Measurements from ENCODE around the gene SMAD6. TPM values are rescaled to one million over a fixed set of nuclear protein-coding genes. Genes with fewer than 3 reads are reported as not detected.
A peak's percentile ranks its signal among the peaks of the same experiment; 100 is the strongest.

Gene SMAD6
- total and polyA plus RNA-seq, 2 donors (not counting 1 experiment from before 2014, with no cell fraction given) = 1.2 to 8.9 TPM

DNA sequence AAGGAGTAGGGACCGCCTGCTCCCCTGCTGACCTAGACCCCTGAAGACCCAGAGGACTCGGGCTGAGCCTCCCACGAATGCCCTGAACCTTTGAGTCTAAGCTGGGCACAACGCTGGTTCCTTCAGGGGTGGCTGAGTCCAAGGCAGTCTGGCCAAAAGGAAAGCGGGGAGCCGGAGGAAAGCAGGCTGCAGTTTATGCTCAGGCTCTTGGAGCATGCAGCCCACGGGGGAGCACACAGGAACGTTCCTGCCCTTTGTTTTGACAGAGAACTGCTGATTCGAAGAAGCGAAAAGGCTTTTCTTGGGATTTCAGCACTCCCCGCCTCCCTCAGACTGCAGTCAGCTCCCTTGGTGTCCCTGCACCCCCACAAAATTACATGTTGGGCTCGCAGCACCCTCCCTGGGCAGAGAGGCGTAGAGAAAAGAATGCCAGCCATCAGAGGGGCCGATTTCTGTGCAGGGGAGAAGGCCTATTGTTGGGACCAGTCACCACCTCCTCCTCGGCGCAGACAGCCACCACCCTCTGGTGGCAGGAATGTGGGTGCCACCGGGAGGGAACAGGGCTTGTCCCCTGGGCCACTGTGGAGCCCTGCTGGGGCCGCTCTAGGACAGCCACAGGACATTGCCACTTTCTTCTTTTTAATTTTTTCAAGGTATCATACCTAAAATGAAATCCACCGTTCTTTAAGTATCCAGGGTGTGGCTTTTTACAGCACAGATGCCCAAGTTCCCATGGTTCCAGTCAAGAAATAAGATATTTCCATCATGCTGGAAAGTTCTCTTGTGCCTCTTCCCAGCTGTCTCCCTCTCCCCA lies 72.2 kb downstream of the SMAD6 start:
- H3K9ac ChIP-seq (ENCODE audit: insufficient read depth, low read length) = no peak overlapping the region
- H3K4me3 ChIP-seq (replicated peaks in 1 of 4; ENCODE audit: control extremely low read depth in 1 of 4, insufficient read depth in 1 of 4, low read depth in 3 of 4, low read length in 4 of 4) = no peak overlapping the region
- peaks cover 29% of the 10 kb centered on the region for H3K4me1 ChIP-seq (ENCODE audit: control insufficient read depth, extremely low read depth, insufficient read depth, low read length)
- DNase-seq (ENCODE audit: low read depth in 2 of 2) = peak; percentile 68 to 71
- H3K79me2 ChIP-seq (ENCODE audit: control insufficient read depth, insufficient read depth, low read length) = peaks cover 3% of the 10 kb centered on the region
- no peak for TF ChIP-seq EZH2 (IDR thresholded peaks at IDR 0.05; ENCODE audit: low read length, missing control alignments)
- TF ChIP-seq, protein P1, sequence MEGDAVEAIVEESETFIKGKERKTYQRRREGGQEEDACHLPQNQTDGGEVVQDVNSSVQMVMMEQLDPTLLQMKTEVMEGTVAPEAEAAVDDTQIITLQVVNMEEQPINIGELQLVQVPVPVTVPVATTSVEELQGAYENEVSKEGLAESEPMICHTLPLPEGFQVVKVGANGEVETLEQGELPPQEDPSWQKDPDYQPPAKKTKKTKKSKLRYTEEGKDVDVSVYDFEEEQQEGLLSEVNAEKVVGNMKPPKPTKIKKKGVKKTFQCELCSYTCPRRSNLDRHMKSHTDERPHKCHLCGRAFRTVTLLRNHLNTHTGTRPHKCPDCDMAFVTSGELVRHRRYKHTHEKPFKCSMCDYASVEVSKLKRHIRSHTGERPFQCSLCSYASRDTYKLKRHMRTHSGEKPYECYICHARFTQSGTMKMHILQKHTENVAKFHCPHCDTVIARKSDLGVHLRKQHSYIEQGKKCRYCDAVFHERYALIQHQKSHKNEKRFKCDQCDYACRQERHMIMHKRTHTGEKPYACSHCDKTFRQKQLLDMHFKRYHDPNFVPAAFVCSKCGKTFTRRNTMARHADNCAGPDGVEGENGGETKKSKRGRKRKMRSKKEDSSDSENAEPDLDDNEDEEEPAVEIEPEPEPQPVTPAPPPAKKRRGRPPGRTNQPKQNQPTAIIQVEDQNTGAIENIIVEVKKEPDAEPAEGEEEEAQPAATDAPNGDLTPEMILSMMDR (conservative IDR thresholded peaks at IDR 0.05 in 1 of 2, IDR thresholded peaks at IDR 0.05 in 1 of 2; ENCODE audit: low read depth in 1 of 2, low read length in 2 of 2) = peak; percentile 91 to 96
- H3K27me3 ChIP-seq (ENCODE audit: control insufficient read depth, insufficient read depth, low read length) = no peaks in the 10 kb centered on the region
- H3K9me3 ChIP-seq (ENCODE audit: control insufficient read depth, insufficient read depth, low read depth, low read length) = no peaks in the 10 kb centered on the region
- H3K4me2 ChIP-seq (ENCODE audit: extremely low read depth, insufficient read depth, low read length) = no peak overlapping the region
- H4K20me1 ChIP-seq (ENCODE audit: control insufficient read depth, extremely low read depth, insufficient read depth, low read length) = no peaks in the 10 kb centered on the region
- no peaks in the 10 kb centered on the region for H3K36me3 ChIP-seq (ENCODE audit: control insufficient read depth, insufficient read depth, low read length)
- no peak overlapping the region for H2AFZ ChIP-seq (ENCODE audit: low read length)
- H3K27ac ChIP-seq (ENCODE audit: insufficient read depth, low read length) = peak overlapping the region; percentile 2

GRCh38 chr15:66775127-66776105 lies 73.4 kb downstream of the SMAD6 start:
- peak in 1 of 2 donors; percentile 43 for DNase-seq (ENCODE audit: low read depth in 2 of 2)
- peaks cover 3% of the 10 kb centered on the region for H3K79me2 ChIP-seq (ENCODE audit: control insufficient read depth, insufficient read depth, low read length)
- TF ChIP-seq, protein P1 (conservative IDR thresholded peaks at IDR 0.05 in 1 of 2, IDR thresholded peaks at IDR 0.05 in 1 of 2; ENCODE audit: low read depth in 1 of 2, low read length in 2 of 2) = no peak
- no peak for TF ChIP-seq EZH2 (IDR thresholded peaks at IDR 0.05; ENCODE audit: low read length, missing control alignments)
- no peak overlapping the region for H3K4me3 ChIP-seq (replicated peaks in 1 of 4; ENCODE audit: control extremely low read depth in 1 of 4, insufficient read depth in 1 of 4, low read depth in 3 of 4, low read length in 4 of 4)
- H4K20me1 ChIP-seq (ENCODE audit: control insufficient read depth, extremely low read depth, insufficient read depth, low read length) = no peaks in the 10 kb centered on the region
- H3K27ac ChIP-seq (ENCODE audit: insufficient read depth, low read length) = no peak overlapping the region
- H3K9ac ChIP-seq (ENCODE audit: insufficient read depth, low read length) = no peak overlapping the region
- no peaks in the 10 kb centered on the region for H3K9me3 ChIP-seq (ENCODE audit: control insufficient read depth, insufficient read depth, low read depth, low read length)
- H3K27me3 ChIP-seq (ENCODE audit: control insufficient read depth, insufficient read depth, low read length) = no peaks in the 10 kb centered on the region
- H3K36me3 ChIP-seq (ENCODE audit: control insufficient read depth, insufficient read depth, low read length) = no peaks in the 10 kb centered on the region
- H3K4me2 ChIP-seq (ENCODE audit: extremely low read depth, insufficient read depth, low read length) = no peak overlapping the region
- peaks cover 41% of the 10 kb centered on the region for H3K4me1 ChIP-seq (ENCODE audit: control insufficient read depth, extremely low read depth, insufficient read depth, low read length)
- no peak overlapping the region for H2AFZ ChIP-seq (ENCODE audit: low read length)

GRCh38 chr15:66777054-66777453 lies 75.0 kb downstream of the SMAD6 start:
- no peaks in the 10 kb centered on the region for H3K36me3 ChIP-seq (ENCODE audit: control insufficient read depth, insufficient read depth, low read length)
- no peaks in the 10 kb centered on the region for H4K20me1 ChIP-seq (ENCODE audit: control insufficient read depth, extremely low read depth, insufficient read depth, low read length)
- no peak overlapping the region for H3K27ac ChIP-seq (ENCODE audit: insufficient read depth, low read length)
- no peak for TF ChIP-seq EZH2 (IDR thresholded peaks at IDR 0.05; ENCODE audit: low read length, missing control alignments)
- TF ChIP-seq, protein P1 (conservative IDR thresholded peaks at IDR 0.05 in 1 of 2, IDR thresholded peaks at IDR 0.05 in 1 of 2; ENCODE audit: low read depth in 1 of 2, low read length in 2 of 2) = no peak
- H3K27me3 ChIP-seq (ENCODE audit: control insufficient read depth, insufficient read depth, low read length) = no peaks in the 10 kb centered on the region
- H3K4me2 ChIP-seq (ENCODE audit: extremely low read depth, insufficient read depth, low read length) = no peak overlapping the region
- H3K9me3 ChIP-seq (ENCODE audit: control insufficient read depth, insufficient read depth, low read depth, low read length) = no peaks in the 10 kb centered on the region
- H3K4me1 ChIP-seq (ENCODE audit: control insufficient read depth, extremely low read depth, insufficient read depth, low read length) = peaks cover 45% of the 10 kb centered on the region
- H3K9ac ChIP-seq (ENCODE audit: insufficient read depth, low read length) = no peak overlapping the region
- H3K4me3 ChIP-seq (replicated peaks in 1 of 4; ENCODE audit: control extremely low read depth in 1 of 4, insufficient read depth in 1 of 4, low read depth in 3 of 4, low read length in 4 of 4) = no peak overlapping the region
- DNase-seq (ENCODE audit: low read depth in 2 of 2) = no peak
- H3K79me2 ChIP-seq (ENCODE audit: control insufficient read depth, insufficient read depth, low read length) = peaks cover 3% of the 10 kb centered on the region
- H2AFZ ChIP-seq (ENCODE audit: low read length) = no peak overlapping the region

All from fibroblast of lung (primary cell).